GM12875 (cell line): ENCODE measurements around the gene SYF2.

Source experiments
- H3K4me3 ChIP-seq: one replicate; pipeline ENCODE4 v1.5.1; 2011; ENCODE audit warnings: low read depth, low read length, control low read depth
- CTCF ChIP-seq: IDR thresholded peaks from 2 replicates; pipeline ENCODE4 v1.5.1; 2011; ENCODE audit warnings: low read depth, mild to moderate bottlenecking, control low read depth, inconsistent platforms, low read length, moderate library complexity, borderline replicate concordance; ENCODE audit not compliant: insufficient read depth

Gene SYF2

GRCh38 chr1:25256578-25256965 is 24.3 kb upstream of the SYF2 start:
- no peak overlapping the region for H3K4me3 ChIP-seq
- no peak for TF ChIP-seq CTCF

GRCh38 chr1:25255706-25256577 is 23.6 kb upstream of the SYF2 start:
- no peak for TF ChIP-seq CTCF
- H3K4me3 ChIP-seq: no peak overlapping the region

GRCh38 chr1:25253911-25254310 is 21.6 kb upstream of the SYF2 start:
- no peak overlapping the region for H3K4me3 ChIP-seq
- TF ChIP-seq CTCF: no peak

GRCh38 chr1:25247829-25248754 is 15.8 kb upstream of the SYF2 start:
- TF ChIP-seq CTCF: peak; percentile 38; the same call in 1 of the 2 replicates
- peak overlapping the region; percentile 90 for H3K4me3 ChIP-seq

- no peak for TF ChIP-seq CTCF
- H3K4me3 ChIP-seq: peak within 1 kb of the TSS; percentile 90
Observed at GRCh38 chr1:25247024-25247828, 14.9 kb upstream of the SYF2 start, which contains the start of gene RSRP1. TSS of gene RSRP1 (minus strand) at chr1:25247454. CDS start at chr1:25246963, 491 bp downstream.

GRCh38 chr1:25246600-25247023 is 14.3 kb upstream of the SYF2 start:
- TF ChIP-seq CTCF: no peak
- H3K4me3 ChIP-seq: peak overlapping the region; percentile 90
